ENCODE measurements around the gene FGD3.
A peak's percentile ranks its signal among the peaks of the same experiment; 100 is the strongest.
"Not testable (repeated sequence)": the region's sequence is repeated elsewhere in the genome, so short reads cannot be mapped to it uniquely, and the experiment has no call there.

Gene FGD3

GRCh38 chr9:92947268-92948037, at the start of gene FGD3:
FGD3 (plus strand) TSS chr9:92947523; CDS start chr9:92976257, 28,734 bp downstream.
- no peak within 1 kb of the TSS for H3K27ac ChIP-seq

GRCh38 chr9:92905137-92905536, 42.2 kb upstream of the FGD3 start:
- H3K27ac ChIP-seq, result not testable (repeated sequence)

More at GRCh38 chr9:92947268-92948037, at the start of gene FGD3:
- no peak for TF ChIP-seq CTCF (conservative IDR thresholded peaks at IDR 0.05)
- TF ChIP-seq ZFX (IDR thresholded peaks at IDR 0.05), result no peak

GRCh38 chr9:92911511-92912475, 35.5 kb upstream of the FGD3 start:
- H3K27ac ChIP-seq, result 0 out of 2 replicates have a peak overlapping the region, but pooled peaks have one; percentile 0
- TF ChIP-seq ZFX (IDR thresholded peaks at IDR 0.05) (no peak), CTCF (conservative IDR thresholded peaks at IDR 0.05) (no peak)

- no peak overlapping the region for H3K27ac ChIP-seq
- TF ChIP-seq ZFX (IDR thresholded peaks at IDR 0.05) (no peak), CTCF (conservative IDR thresholded peaks at IDR 0.05) (no peak)
Observed at GRCh38 chr9:92917176-92917800, 30.0 kb upstream of the FGD3 start.

GRCh38 chr9:92920437-92920836, 26.9 kb upstream of the FGD3 start:
- H3K27ac ChIP-seq, result no peak overlapping the region
- TF ChIP-seq CTCF (conservative IDR thresholded peaks at IDR 0.05) (no peak), ZFX (IDR thresholded peaks at IDR 0.05) (no peak)

GRCh38 chr9:92931606-92932005, 15.7 kb upstream of the FGD3 start:
- no peak overlapping the region for H3K27ac ChIP-seq
- TF ChIP-seq CTCF (conservative IDR thresholded peaks at IDR 0.05) (no peak), ZFX (IDR thresholded peaks at IDR 0.05) (no peak)

GRCh38 chr9:92934321-92934720, 13.0 kb upstream of the FGD3 start:
- no peak overlapping the region for H3K27ac ChIP-seq
- TF ChIP-seq CTCF (conservative IDR thresholded peaks at IDR 0.05) (no peak), ZFX (IDR thresholded peaks at IDR 0.05) (no peak)

All from C4-2B (cell line).